CD4-positive, alpha-beta T cell (primary cell): ENCODE data around the gene BLTP1. TPM values are rescaled to one million over a fixed set of nuclear protein-coding genes. Genes with fewer than 3 reads are reported as not detected.

Experiments
- ATAC-seq: fragments of 200-7000 bp; cut with Tn5 transposase; one replicate; pipeline ENCODE4 v1.10.0; 2022; ENCODE audit warnings: mild to moderate bottlenecking; ENCODE audit not compliant: poor library complexity
- CTCF ChIA-PET: fragments of 350-600 bp; sonication (Branson Sonifier 250); formaldehyde crosslinking; loops from one replicate; lab custom pipeline; 2021; ENCODE audit warnings: antibody characterized with exemption, inconsistent platforms; lab: Charles Lee
- POLR2A ChIA-PET: fragments of 350-600 bp; sonication (Branson Sonifier 250); formaldehyde crosslinking; loops from one replicate; lab custom pipeline; 2021; ENCODE audit warnings: antibody characterized with exemption, inconsistent platforms; lab: Charles Lee
- DNase-seq, 14 experiments: peaks; one replicate each; pipeline ENCODE4 v3.0.0-alpha.2; 2013 to 2020; ENCODE audit warnings: mixed read lengths in 2 of 14
- H3K27ac ChIP-seq, 2 donors: one replicate each; pipeline versions ENCODE4 v1.5.1 to v1.7.0; 2013; ENCODE audit warnings: low read length in 2 of 2, low read depth in 1 of 2, mild to moderate bottlenecking in 1 of 2
- H3K27me3 ChIP-seq, 2 experiments: 1 replicate in 1 of 2; 2 replicates in 1 of 2; pipeline versions ENCODE4 v1.6.1 to v1.7.0; 2013; ENCODE audit warnings: low read length in 2 of 2, control low read depth in 1 of 2, mild to moderate bottlenecking in 1 of 2, moderate library complexity in 1 of 2; ENCODE audit not compliant: insufficient read depth in 2 of 2, control insufficient read depth in 1 of 2
- H3K36me3 ChIP-seq: one replicate; pipeline ENCODE4 v1.6.1; 2013; ENCODE audit warnings: low read length, control low read depth; ENCODE audit not compliant: insufficient read depth
- H3K4me1 ChIP-seq: one replicate; pipeline ENCODE4 v1.6.1; 2013; ENCODE audit warnings: low read length, control low read depth; ENCODE audit not compliant: insufficient read depth
- H3K4me3 ChIP-seq: one replicate; pipeline ENCODE4 v1.5.1; 2013; ENCODE audit warnings: mild to moderate bottlenecking, low read length, moderate library complexity
- H3K9me3 ChIP-seq, 2 experiments: 1 replicate in 1 of 2; 2 replicates in 1 of 2; pipeline versions ENCODE4 v1.6.1 to v1.7.0; 2013; ENCODE audit warnings: low read length in 2 of 2, mild to moderate bottlenecking in 2 of 2, control low read depth in 1 of 2, moderate library complexity in 1 of 2; ENCODE audit not compliant: control insufficient read depth in 1 of 2, insufficient read depth in 1 of 2
- H3K27ac Mint-ChIP-seq: one replicate; pipeline ENCODE4 v1.8.0; 2020; ENCODE audit warnings: mixed read lengths
- H3K27me3 Mint-ChIP-seq: one replicate; pipeline ENCODE4 v1.8.0; 2021; ENCODE audit warnings: mixed read lengths
- H3K36me3 Mint-ChIP-seq: one replicate; pipeline ENCODE4 v1.8.0; 2021; ENCODE audit warnings: low read depth, mixed read lengths
- H3K4me1 Mint-ChIP-seq: one replicate; pipeline ENCODE4 v1.8.0; 2021; ENCODE audit warnings: low read depth, mixed read lengths
- H3K4me3 Mint-ChIP-seq: one replicate; pipeline ENCODE4 v1.8.0; 2020; ENCODE audit warnings: mild to moderate bottlenecking, mixed read lengths
- H3K9me3 Mint-ChIP-seq: one replicate; pipeline ENCODE4 v1.8.0; 2020; ENCODE audit warnings: mixed read lengths
- intact Hi-C, 2 experiments: fragments of 100-400 bp; cut with DNase I in 1 of 2; cut with micrococcal nuclease in 1 of 2; formaldehyde crosslinking; loops; one replicate each; pipeline versions ENCODE4 v1.15.1 to v1.9.0; 2023 to 2025; cut with DNase I, micrococcal nuclease
- total RNA-seq, 174 experiments: library from RNA in 2 of 174; stranded (reverse) in 2 of 174; gene quantifications; one replicate each; pipeline ENCODE4 v1.2.3 and lab custom pipeline; 2021 to 2026
- TF ChIP-seq, protein P1 (sequence below): fragments of 200-600 bp; IDR thresholded peaks from one replicate; pipeline ENCODE4 v1.8.0; 2022; ENCODE audit warnings: antibody characterized with exemption, mild to moderate bottlenecking

The BLTP1 gene
- total RNA-seq, 2 experiments from 2014 or later: 86.9 to 93.6 TPM

DNA sequence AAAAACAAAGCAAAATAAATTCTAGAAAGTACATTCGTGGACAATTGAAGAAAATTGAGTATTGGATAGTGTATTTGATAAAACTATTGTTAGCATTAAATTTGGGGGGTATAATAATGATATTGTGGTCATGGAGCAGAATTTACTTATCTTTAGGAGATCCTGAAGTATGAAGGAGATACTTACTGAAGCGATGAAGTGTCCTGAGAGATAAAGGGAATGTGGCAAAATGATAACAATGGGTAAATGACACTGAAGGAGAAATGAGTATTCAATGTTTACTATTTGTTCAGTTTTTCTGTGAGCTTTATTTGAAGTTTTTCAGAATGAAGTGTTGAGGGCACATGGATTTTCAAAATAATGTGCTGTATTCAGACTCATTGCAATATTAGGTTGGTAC, 30.0 kb upstream of the BLTP1 start:
- intact Hi-C loops: no loop called here
- ATAC-seq: no peak
- Histone ChIP-seq H3K9me3 (peaks cover 5 to 10% of the 10 kb centered on the region in 2 experiments), H3K27me3 (no peaks in the 10 kb centered on the region), H3K4me1 (peaks cover 13% of the 10 kb centered on the region), H3K27ac (no peak overlapping the region), H3K36me3 (no peaks in the 10 kb centered on the region), H3K4me3 (no peak overlapping the region)
- H3K27ac Mint-ChIP-seq: no peak overlapping the region
- CTCF ChIA-PET: no interaction called here
- POLR2A ChIA-PET: no interaction called here
- no peak overlapping the region for H3K4me3 Mint-ChIP-seq
- DNase-seq: no peak
- TF ChIP-seq, protein P1, sequence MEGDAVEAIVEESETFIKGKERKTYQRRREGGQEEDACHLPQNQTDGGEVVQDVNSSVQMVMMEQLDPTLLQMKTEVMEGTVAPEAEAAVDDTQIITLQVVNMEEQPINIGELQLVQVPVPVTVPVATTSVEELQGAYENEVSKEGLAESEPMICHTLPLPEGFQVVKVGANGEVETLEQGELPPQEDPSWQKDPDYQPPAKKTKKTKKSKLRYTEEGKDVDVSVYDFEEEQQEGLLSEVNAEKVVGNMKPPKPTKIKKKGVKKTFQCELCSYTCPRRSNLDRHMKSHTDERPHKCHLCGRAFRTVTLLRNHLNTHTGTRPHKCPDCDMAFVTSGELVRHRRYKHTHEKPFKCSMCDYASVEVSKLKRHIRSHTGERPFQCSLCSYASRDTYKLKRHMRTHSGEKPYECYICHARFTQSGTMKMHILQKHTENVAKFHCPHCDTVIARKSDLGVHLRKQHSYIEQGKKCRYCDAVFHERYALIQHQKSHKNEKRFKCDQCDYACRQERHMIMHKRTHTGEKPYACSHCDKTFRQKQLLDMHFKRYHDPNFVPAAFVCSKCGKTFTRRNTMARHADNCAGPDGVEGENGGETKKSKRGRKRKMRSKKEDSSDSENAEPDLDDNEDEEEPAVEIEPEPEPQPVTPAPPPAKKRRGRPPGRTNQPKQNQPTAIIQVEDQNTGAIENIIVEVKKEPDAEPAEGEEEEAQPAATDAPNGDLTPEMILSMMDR: no peak
- H3K27me3 Mint-ChIP-seq: no peaks in the 10 kb centered on the region
- H3K9me3 Mint-ChIP-seq: peaks cover 7% of the 10 kb centered on the region
- H3K36me3 Mint-ChIP-seq: peaks cover 7% of the 10 kb centered on the region
- H3K4me1 Mint-ChIP-seq: peaks cover 14% of the 10 kb centered on the region

- H3K27ac Mint-ChIP-seq: no peak overlapping the region
- H3K27me3 ChIP-seq: no peaks in the 10 kb centered on the region
- H3K4me1 ChIP-seq: peaks cover 3% of the 10 kb centered on the region
- H3K27me3 Mint-ChIP-seq: no peaks in the 10 kb centered on the region
- H3K4me3 Mint-ChIP-seq: no peak overlapping the region
- H3K9me3 Mint-ChIP-seq: no peaks in the 10 kb centered on the region
- ATAC-seq (no peak), DNase-seq (no peak)
- H3K36me3 Mint-ChIP-seq: no peaks in the 10 kb centered on the region
- no peaks in the 10 kb centered on the region for H3K36me3 ChIP-seq
- TF ChIP-seq, protein P1: no peak
- ChIA-PET POLR2A (interaction anchor here (0.6 kb wide), 1 partner anchor 30 kb away, joined by 3 read pairs; no protein-coding TSS in a partner anchor), CTCF (no interaction called here)
- no peak overlapping the region for H3K4me3 ChIP-seq
- no peak overlapping the region for H3K27ac ChIP-seq
- intact Hi-C loops: no loop called here
- H3K9me3 ChIP-seq: no peaks in the 10 kb centered on the region
- peaks cover 22% of the 10 kb centered on the region for H3K4me1 Mint-ChIP-seq
Measured at GRCh38 chr4:122129061-122129460, 23.1 kb upstream of the BLTP1 start.

DNA sequence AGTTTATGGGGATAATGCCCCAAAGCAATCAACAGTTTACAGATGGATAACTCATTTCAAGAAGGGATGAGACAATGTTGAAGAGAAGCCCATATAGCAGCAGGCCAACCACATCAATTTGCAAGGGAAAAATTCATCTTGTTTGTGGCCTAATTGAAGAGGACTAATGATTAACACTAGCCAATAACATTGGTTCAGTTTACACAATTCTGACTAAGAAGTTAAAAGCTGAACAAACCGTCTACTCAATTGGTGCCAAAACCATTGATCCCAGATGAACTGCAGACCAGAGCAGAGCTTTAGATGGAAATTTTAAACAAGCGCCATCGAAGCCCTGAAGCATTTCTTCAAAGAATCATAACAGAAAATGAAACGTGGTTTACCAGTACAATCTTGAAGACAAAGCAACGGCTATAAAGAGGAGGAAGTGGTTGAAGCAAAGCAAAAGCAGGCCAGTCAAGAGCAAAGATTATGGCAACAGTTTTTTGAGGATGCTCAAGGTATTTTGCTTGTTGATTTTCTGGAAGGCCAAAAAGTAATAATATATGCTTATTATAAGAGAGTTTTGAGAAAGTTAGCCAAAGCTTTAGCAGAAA, 20.5 kb upstream of the BLTP1 start:
- intact Hi-C loops: no loop called here

More for the DNA sequence above, 20.5 kb upstream of the BLTP1 start:
- POLR2A ChIA-PET: interaction anchor here (0.6 to 3.5 kb wide), 8 partner anchors 14 to 44 kb away, joined by 3 to 31 read pairs (median 6); partner anchors contain the start of gene BLTP1
- CTCF ChIA-PET: interaction anchor here (0.9 kb wide), 1 partner anchor 16 kb away, joined by 4 read pairs; no protein-coding TSS in a partner anchor
- Histone ChIP-seq H3K36me3 (no peaks in the 10 kb centered on the region), H3K27me3 (no peaks in the 10 kb centered on the region), H3K4me3 (no peak overlapping the region), H3K9me3 (no peaks in the 10 kb centered on the region), H3K4me1 (peaks cover 3% of the 10 kb centered on the region), H3K27ac (peak overlapping the region in 1 of 2 donors; percentile 71)
- Mint-ChIP-seq H3K4me1 (peaks cover 22% of the 10 kb centered on the region), H3K9me3 (no peaks in the 10 kb centered on the region), H3K27ac (peak overlapping the region; percentile 62), H3K36me3 (no peaks in the 10 kb centered on the region), H3K4me3 (no peak overlapping the region), H3K27me3 (no peaks in the 10 kb centered on the region)
- TF ChIP-seq, protein P1: no peak
- ATAC-seq: peak; percentile 78
- DNase-seq: peak in 4 of 14 experiments; percentile 5 to 81 (median 42)
